Islet of Langerhans (tissue), 1 donor: ENCODE data around the gene CLDN4.

Experiments used
- FAIRE-seq: peaks from one replicate; lab custom pipeline; 2011; peaks lifted over from hg19 to GRCh38; lab: Jason Lieb, UNC

CLDN4 gene

GRCh38 chr7:73876973-73877372, 46.2 kb downstream of the CLDN4 start:
- no peak for FAIRE-seq

- FAIRE-seq = no peak
Observed at GRCh38 chr7:73879977-73880681, 49.3 kb downstream of the CLDN4 start.

- FAIRE-seq = no peak
Observed at GRCh38 chr7:73880755-73881328, 50.0 kb downstream of the CLDN4 start.

- no peak for FAIRE-seq
Observed at GRCh38 chr7:73881352-73882046, 50.7 kb downstream of the CLDN4 start.

GRCh38 chr7:73882047-73882402, 51.2 kb downstream of the CLDN4 start:
- no peak for FAIRE-seq
